ENCODE data around the gene S1PR2. TPM values are rescaled to one million over a fixed set of nuclear protein-coding genes. Genes with fewer than 3 reads are reported as not detected.
A peak's percentile ranks its signal among the peaks of the same experiment; 100 is the strongest.
"Not testable (repeated sequence)": the region's sequence is repeated elsewhere in the genome, so short reads cannot be mapped to it uniquely, and the experiment has no call there.

Gene S1PR2
- total RNA-seq, 1 donor = 44.6 TPM

- TF ChIP-seq, protein P1, sequence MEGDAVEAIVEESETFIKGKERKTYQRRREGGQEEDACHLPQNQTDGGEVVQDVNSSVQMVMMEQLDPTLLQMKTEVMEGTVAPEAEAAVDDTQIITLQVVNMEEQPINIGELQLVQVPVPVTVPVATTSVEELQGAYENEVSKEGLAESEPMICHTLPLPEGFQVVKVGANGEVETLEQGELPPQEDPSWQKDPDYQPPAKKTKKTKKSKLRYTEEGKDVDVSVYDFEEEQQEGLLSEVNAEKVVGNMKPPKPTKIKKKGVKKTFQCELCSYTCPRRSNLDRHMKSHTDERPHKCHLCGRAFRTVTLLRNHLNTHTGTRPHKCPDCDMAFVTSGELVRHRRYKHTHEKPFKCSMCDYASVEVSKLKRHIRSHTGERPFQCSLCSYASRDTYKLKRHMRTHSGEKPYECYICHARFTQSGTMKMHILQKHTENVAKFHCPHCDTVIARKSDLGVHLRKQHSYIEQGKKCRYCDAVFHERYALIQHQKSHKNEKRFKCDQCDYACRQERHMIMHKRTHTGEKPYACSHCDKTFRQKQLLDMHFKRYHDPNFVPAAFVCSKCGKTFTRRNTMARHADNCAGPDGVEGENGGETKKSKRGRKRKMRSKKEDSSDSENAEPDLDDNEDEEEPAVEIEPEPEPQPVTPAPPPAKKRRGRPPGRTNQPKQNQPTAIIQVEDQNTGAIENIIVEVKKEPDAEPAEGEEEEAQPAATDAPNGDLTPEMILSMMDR (IDR thresholded peaks at IDR 0.05; ENCODE audit: insufficient read depth, low read length) = no peak
- DNase-seq (ENCODE audit: low read depth) = no peak
- H3K4me3 ChIP-seq (ENCODE audit: low read depth, low read length) = no peak overlapping the region
Measured at GRCh38 chr19:10182076-10182475, 49.1 kb downstream of the S1PR2 start.

DNA sequence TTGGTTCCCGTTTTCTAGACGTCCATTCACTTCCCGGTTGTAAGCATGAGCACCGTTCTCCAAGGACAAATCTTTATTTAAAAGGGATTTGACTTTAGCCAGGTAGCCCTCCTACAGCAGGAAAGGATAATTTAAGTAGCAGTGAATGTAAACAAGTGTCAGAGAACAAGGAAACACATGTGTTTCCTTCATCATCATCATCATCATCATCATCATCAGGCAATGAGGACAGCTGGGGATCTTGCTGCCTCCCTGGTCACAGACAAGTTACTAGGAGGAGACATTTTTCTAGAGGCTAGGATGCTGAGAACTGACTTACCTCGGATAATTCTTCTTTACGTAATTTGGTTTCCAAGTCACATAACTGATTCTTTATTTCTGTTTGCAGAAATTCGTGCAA is 50.7 kb downstream of the S1PR2 start:
- TF ChIP-seq, protein P1 (IDR thresholded peaks at IDR 0.05; ENCODE audit: insufficient read depth, low read length) = no peak
- DNase-seq (ENCODE audit: low read depth) = no peak
- H3K4me3 ChIP-seq (ENCODE audit: low read depth, low read length) = no peak overlapping the region

DNA sequence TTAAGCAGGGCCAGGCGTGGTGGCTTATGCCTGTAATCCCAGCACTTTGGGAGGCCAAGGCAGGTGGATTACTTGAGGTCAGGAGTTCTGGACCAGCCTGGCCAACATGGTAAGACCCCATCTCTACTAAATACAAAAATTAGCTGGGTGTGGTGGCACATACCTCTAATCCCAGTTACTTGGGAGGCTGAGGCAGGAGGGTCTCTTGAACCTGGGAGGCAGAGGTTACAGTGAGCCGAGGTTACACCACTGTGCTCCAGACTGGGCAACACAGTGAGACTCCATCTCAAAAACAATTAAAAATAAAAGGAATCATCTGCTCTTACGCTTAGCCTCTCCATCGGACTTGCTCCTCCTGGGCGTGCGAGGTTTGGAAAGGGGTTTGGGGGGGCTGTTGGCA is 51.1 kb downstream of the S1PR2 start:
- H3K4me3 ChIP-seq (ENCODE audit: low read depth, low read length); DNase-seq (ENCODE audit: low read depth): not testable (repeated sequence)

- H3K4me3 ChIP-seq (ENCODE audit: low read depth, low read length) = no peak overlapping the region
- DNase-seq (ENCODE audit: low read depth) = peak; percentile 59
- TF ChIP-seq, protein P1 (IDR thresholded peaks at IDR 0.05; ENCODE audit: insufficient read depth, low read length) = no peak
Measured at GRCh38 chr19:10173527-10173926, 57.6 kb downstream of the S1PR2 start.

Small RNA genes lying within 50 kb of the gene (small RNA-seq; reads per million reads assigned to genes)
- gene MIR4322 = not detected

Other genes with a start within 250 kb of the S1PR2 start
- 4.1 and 5.2 TPM in 2 replicates for gene COL5A3, start 220.8 kb downstream of the S1PR2 start, total RNA-seq (ENCODE audit: low replicate concordance)
- not detected in 2 replicates for gene RDH8, start 217.8 kb downstream of the S1PR2 start, total RNA-seq (ENCODE audit: low replicate concordance)
- 18.4 and 22.7 TPM in 2 replicates for gene SHFL, start 145.0 kb downstream of the S1PR2 start, total RNA-seq (ENCODE audit: low replicate concordance)
- gene ANGPTL6, start 128.7 kb downstream of the S1PR2 start, total RNA-seq (ENCODE audit: low replicate concordance) = 0.09 and 0.90 TPM in 2 replicates
- gene PPAN, start 125.0 kb downstream of the S1PR2 start, total RNA-seq (ENCODE audit: low replicate concordance) = 7.8 and 21.8 TPM in 2 replicates
- 0.33 and 3.0 TPM in 2 replicates for gene P2RY11, start 119.6 kb downstream of the S1PR2 start, total RNA-seq (ENCODE audit: low replicate concordance)
- gene EIF3G, start 111.4 kb downstream of the S1PR2 start, total RNA-seq (ENCODE audit: low replicate concordance) = 120 and 193 TPM in 2 replicates
- gene DNMT1, start 36.4 kb downstream of the S1PR2 start, total RNA-seq (ENCODE audit: low replicate concordance) = 72.9 and 116 TPM in 2 replicates
- gene MRPL4, start 20.9 kb upstream of the S1PR2 start, total RNA-seq (ENCODE audit: low replicate concordance) = 23.1 and 33.9 TPM in 2 replicates
- 6.5 and 45.7 TPM in 2 replicates for gene ICAM1, start 39.8 kb upstream of the S1PR2 start, total RNA-seq (ENCODE audit: low replicate concordance)
- gene ICAM4, start 55.6 kb upstream of the S1PR2 start, total RNA-seq (ENCODE audit: low replicate concordance) = 0.27 and 0.98 TPM in 2 replicates
- 1.2 and 4.4 TPM in 2 replicates for gene ICAM5, start 58.6 kb upstream of the S1PR2 start, total RNA-seq (ENCODE audit: low replicate concordance)
- gene ZGLP1, start 78.5 kb upstream of the S1PR2 start, total RNA-seq (ENCODE audit: low replicate concordance) = 0.16 and 0.63 TPM in 2 replicates
- 15.1 and 97.6 TPM in 2 replicates for gene FDX2, start 84.7 kb upstream of the S1PR2 start, total RNA-seq (ENCODE audit: low replicate concordance)
- gene RAVER1, start 102.2 kb upstream of the S1PR2 start, total RNA-seq (ENCODE audit: low replicate concordance) = 6.5 and 12.0 TPM in 2 replicates
- gene ICAM3, start 108.3 kb upstream of the S1PR2 start, total RNA-seq (ENCODE audit: low replicate concordance) = 1.3 and 8.5 TPM in 2 replicates
- 25.7 and 51.5 TPM in 2 replicates for gene TYK2, start 149.2 kb upstream of the S1PR2 start, total RNA-seq (ENCODE audit: low replicate concordance)
- gene CDC37, start 172.2 kb upstream of the S1PR2 start, total RNA-seq (ENCODE audit: low replicate concordance) = 60.5 and 151 TPM in 2 replicates
- 1.8 and 7.0 TPM in 2 replicates for gene PDE4A, start 189.2 kb upstream of the S1PR2 start, total RNA-seq (ENCODE audit: low replicate concordance)